ENCODE measurements around the gene PWWP2B.

PWWP2B gene

DNA sequence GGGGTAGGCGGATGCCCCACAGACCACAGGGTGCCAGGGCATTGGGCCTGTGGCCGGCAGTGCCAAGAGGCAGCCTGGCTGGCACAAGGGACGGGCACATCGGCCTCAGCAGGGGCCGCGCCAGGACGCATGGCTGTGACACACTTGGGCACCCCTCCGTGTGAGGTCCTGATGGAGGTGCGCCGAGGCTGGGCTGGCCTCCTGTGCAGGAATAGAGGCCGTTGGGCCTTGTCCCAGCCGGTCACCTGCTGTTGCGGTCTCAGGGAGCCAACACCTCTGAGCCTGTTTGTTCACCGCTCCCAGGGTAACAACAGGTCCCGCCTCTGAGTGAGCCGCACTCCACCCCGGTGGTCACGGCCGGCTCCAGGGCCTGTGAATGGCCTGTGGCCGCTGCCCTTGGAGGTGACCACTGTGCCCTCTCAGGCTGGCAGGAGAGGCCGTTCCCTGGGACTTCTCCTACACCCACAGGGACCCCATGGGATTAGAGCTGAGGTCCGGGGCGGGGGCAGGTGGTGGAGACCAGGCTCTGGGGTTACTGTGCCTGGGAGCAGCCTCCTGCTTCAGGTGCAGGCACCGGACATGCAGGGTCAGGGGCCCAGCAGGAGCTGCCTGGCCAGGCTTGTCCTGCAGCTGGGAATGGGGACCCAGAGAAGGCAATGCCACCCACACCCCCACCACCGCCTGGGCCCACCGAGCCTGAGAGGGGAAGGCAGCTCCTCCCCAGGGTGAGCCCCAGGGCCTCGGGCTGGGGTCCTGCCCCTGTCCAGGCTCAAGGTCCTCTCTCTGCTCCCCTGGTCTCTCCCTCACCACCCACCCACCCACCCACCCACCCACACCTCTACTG is 12.0 kb downstream of the PWWP2B start:
- DNase-seq: no peak

DNA sequence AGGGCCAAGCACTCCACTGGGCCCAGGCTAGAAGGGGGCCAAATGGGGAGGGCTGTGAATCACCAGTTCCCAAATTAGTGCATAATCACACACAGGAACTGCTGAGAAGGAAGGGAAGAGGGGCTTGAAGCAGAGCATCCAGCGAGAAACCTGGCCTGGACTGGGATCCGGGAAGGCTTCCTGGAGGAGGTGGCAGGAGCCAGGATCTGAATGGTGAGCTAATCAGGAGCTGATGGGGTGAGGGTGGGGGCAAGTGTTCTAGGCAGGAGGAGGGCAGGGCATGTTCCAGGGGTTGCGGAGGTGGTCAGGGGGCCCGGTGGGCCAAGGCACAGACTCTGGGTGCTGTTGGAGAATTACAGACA is 12.6 kb downstream of the PWWP2B start:
- DNase-seq: no peak

DNA sequence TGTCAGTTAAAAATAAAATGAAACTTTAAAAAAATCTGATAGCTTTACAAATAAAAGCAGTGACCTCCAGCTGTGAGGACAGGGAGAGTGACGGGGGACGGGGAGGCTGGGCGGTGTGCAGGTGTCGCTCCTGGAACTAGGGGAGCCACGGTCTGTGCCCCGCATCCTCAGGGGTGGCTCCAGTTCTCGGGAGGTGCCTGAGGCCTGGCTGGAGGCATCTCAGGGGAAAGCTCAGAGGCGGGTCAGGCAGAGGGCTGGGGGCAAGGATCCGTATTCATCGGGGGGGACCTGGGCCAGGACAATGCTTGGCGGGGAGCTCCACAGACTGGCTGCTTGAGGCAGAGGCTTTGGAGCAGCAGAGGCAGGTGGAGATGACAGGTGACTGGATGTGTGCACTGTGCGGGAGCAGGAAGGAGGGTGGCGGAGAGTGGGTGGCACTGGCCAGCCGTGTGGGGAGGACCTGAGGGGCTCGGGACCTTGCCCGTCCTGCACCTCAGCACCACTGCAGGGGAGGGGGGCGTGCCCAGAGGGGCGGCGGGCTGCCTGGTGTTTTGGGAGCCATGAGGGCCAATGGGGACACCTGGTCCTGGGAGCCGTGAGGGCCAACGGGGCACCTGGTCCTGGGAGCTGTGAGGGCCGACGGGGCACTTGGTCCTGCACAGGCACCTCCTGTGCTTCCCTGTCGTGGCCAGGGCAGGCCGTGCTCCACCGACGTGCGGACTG is 13.2 kb downstream of the PWWP2B start:
- no peak for DNase-seq

DNA sequence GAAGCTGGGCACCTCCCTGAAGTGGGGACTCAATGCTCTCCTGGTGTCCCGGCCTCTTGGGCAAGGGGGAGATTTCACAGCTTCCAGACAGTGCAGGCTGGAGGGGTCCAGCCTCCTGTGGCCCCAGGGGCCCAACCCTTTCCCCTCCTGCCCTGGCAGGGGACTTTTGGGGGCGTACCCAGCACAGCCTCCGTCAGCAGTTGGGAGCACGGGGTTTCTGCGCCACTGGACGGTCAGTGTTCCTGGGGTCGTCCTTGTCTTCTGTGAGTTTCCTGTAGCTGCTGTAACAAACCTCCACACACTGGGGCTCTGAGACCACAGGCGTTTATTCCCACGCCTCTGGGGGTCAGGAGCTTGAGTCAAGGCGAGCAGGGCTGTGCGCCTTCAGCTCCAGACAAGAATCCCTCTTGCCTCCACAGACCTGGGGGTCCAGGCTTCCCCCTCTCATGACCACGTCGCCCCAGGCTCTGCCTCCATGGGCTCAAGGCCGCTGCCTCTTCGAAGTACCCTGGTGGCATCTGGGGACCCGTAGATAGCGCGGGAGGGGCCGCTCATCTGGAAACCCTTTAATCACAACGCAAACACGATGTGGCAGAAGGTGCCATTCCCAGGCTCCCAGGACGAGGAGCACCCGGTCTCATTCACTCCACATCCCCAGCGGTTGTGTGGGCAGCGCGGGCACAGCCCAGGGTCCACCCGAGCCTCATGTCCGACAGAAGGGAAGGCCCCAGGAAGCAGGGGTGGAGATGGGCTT is 14.0 kb downstream of the PWWP2B start:
- DNase-seq: no peak

DNA sequence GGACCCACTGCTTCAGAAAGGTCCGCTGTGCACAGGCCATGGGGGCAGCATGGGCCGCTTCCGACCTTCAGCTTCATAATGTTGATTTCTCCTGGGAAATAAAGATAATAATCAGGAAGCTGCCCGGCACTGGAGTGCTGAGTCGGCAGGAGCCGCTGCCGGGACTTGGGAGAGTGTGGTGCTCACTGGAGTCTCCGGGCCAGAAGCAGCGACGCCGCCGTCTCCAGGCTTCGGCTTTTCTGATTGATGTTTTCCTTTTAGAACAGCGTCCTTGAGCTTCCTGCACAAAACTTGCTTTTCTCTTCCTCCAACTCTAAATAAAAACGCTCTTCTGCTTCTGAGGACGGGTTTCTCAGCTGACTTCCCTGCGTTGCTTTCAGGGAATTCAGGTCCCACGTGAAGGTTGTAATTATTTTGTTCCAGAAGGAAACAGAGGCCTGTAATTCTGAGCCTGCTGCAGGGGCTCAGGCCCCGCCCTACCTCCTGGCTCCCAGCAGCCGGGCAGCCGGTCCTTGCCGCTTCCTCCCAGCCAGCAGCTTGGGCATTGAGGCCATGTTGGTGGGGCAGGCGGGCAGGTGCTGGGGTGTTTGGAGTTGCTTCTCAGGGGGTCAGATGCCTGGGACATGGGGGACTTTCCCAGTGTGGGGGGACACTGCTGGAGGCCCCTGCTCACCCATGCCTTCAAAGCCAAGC is 14.7 kb downstream of the PWWP2B start:
- DNase-seq: no peak

DNA sequence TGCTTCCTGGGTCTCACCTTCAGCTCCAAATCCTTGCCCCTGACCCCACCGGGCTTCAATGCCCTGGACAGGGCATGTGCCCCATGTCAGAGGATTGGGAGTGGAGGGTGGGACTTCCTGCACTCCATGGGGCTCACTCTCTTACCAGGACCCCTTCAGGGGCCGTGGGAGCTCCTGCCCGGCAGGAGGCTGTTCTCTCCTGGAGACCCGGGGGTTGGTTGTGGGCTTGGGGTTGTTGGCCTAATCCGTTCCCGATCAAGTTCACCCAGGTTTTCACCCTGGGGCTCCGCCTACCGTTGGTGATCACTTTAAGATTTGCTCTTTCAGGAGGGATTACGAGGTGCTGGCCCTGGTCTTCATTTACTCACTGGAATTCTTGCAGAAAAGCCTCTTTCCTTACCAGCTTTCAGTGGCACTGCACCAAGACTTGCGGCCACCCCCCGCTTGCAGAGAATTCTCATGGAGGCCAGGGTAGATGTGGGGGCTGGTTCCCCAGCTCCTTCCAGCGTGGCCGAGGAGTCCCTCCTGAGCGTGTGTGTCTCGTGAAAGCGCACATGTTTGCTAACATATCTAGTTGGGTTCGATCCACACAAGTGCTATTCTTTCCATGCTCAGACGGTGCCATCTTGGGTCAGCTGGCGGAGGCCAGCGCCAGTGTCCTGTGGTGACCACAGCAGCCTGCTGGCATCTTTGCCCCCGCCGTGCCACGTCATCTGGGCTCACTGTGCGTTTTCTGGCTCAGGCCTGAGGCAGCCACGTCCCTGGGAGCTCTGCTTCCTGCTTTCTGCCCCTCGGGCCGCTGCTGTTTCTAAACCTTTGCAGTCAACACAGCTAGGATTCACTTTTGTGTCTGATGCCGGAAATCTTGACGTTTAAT is 15.6 kb downstream of the PWWP2B start:
- DNase-seq: no peak

DNA sequence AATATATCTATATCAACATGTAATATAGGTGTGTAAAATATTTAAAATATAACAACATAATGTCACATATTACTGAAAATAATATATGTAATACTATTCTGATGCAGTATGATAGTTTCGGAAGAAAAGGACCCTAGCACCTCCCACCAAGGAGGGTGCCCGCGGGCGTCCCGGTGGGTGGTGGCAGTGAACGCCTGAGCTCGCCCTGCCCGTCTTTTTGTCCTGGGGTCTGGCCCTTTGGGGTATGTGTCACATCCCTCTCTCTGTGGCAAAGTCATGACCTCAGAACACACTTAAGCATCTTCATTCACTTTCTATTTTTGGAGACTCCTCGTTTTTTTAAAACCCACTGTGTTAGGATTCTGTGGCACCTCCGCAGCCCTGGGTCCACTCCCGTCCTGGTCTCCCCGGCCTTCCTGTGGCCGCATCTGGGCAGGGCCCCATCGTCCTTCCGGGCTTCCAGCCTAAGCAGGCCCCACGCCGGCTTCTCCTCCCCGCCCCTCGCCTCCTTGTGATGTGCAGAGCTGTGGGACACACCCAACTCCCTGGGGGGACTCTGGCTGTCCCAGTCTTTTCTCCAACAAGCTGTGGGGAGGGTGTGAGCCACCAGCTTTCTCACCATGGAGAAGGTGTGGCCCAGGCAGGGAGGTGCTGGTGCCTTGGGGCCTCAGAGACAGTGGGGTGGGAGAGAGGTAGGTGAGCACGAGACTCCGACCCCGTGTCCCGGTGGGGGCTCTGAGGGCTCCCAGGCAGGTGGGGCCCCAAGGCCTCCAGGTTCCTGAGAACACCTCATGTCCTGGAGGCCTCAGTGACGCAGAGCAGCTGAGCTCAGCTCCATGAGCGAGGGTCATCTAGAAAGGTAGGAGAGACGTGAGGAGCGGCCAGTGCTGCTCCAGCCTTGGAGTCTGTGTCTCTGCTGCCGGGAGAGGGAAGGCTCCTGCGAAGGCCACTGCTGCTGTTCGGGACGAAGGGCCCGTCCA is 16.5 kb downstream of the PWWP2B start:
- DNase-seq: no peak

DNA sequence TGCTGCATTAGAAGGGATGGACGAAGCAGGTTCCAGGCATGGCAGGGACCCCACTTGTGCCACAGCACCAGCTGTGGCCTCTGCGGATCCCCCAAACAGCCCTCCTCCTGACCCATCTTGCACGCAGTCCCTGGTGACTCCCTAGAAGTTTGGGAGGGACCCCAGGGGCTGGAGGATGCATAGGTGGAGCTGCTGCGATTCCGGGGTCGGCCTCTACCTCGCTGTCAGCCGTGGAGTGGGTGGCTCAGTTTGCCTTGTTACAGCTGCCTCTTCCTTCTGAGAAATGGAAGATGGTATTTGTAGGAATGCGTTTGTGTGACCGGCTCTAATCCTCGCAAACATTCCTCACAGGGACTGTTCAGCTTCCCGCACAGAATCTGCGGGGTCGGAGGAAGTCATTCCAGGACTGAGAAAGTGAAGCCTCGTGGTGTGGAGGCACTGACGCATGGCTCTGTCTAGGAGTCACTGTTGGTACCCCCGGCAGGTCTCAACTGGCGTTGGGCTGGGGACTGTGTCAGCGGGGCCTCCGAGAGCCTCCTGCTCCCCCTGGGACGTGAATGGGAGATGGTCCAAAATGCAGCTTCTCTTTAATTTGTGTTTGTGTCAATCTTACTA is 17.5 kb downstream of the PWWP2B start:
- no peak for DNase-seq

DNA sequence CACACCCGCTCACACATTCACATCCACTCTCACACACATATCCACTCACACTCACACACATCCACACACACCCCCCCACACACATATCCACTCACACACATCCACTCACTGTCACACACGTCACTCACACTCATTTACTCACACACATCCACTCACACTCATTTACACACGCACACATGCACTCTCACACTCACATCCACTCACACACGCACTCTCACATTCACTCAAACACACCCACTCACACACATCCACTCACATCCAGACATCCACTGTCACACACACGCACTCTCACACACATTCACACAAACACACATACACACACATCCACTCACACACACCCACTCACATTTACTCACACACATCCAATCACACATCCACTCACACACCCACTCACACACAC is 18.3 kb downstream of the PWWP2B start:
- DNase-seq: no peak

DNA sequence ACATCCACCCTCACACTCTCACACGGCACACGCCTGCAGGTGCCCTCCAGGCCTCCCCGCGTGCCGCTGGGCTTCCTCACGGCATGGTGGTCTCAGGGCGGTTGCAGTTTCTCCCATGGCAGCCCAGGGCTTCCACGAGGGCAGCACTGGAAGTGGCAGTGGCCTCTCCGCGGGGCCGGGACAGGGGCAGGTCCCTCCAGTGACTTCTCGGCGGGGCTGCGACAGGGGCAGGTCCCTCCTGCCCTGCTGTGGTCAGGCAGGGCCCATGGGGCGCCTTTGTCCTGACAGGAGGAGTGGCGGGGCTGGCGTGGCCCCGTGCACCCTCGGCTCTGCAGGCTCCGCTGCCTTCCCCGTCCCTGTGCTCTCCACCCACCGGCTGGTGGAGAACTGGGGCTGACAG is 19.0 kb downstream of the PWWP2B start:
- no peak for DNase-seq

DNA sequence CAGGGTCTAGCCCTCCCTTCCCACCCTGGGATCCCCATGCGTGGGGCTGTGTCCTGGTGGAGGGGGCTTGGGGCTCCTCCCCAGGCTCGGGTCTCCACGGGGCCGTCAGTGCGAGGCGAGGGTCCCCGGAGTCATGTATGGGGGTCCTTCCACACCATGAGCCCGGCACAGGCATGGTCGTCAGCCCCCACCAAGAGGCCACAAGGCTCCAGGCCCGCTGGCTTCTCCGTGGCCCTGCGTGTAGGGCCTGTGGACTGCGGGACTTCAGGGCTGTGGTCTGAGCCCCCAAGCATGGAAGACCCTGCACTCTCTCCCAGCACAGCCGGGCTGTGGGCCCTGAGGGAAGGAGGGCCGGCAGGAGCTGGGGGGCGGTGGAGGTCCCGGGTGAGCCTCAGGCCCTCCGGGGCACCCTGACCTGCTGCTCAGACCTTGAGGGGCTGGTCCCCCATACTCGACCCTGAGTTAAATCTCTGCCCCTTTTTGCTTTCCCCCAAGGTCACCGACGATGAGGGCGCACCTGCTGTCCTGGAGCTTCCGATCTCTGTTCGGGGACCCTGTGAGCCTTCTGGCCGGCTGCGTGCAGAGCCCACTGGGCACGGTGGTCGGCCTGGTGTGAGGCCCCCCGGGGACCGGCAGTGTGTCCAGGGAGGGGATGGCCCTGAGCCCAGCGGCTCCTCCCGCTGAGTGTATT is 19.7 kb downstream of the PWWP2B start:
- DNase-seq: no peak

DNA sequence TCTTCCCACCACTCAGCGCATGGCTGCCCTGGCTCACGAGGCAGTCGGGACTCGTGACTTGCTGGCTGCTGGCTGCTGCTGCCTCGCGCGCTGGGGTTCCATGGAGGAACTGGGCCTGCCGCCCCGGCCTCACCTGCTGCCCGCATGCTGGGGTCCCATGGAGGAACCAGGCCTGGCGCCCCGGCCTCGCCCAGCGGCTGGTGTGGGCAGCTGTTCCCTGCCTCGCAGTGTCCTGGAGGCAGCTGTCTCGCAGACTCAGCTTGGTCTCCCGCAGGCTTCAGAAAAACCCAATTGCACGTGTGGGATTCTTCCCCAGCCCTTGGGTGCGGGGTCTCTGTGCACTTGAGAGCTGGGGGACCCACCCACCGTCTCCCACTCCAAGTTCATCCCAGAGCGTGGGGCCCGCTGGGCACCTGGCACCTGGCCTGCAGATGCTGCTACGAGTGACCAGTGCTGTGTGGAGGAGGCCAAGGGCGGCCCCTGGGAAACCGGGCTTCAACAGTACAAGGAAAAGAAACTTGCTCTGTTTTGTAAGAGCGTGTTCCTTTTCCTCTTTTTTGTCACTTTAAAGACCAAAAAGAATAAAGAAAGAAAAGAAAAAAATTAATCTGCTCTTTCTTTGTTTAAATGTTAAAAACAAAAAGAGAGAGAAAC is 20.4 kb downstream of the PWWP2B start:
- no peak for DNase-seq

DNA sequence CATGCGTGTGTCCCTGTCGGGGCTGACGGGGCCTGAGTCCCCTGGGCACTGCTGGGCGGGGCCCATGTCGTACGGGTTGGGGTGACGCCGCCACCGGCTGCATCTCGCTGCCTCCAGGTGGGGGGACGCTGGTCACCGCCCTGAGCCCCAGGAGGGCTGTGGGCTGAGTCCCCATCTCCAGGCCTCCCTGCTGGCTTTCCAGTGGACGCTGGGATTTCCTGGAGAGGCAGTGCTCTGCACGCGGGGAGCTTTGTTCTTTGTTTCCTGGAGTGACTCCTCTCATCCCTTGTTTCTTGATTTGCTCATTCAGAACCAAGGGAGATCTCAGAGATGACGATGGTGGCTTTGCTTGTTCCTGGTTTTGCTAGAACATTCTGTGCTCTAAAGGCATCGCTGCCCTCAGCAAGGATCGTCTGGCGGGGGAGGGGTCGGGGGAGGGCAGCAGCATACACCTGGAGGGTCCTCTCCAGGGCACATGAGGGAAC is 21.0 kb downstream of the PWWP2B start:
- DNase-seq: no peak

DNA sequence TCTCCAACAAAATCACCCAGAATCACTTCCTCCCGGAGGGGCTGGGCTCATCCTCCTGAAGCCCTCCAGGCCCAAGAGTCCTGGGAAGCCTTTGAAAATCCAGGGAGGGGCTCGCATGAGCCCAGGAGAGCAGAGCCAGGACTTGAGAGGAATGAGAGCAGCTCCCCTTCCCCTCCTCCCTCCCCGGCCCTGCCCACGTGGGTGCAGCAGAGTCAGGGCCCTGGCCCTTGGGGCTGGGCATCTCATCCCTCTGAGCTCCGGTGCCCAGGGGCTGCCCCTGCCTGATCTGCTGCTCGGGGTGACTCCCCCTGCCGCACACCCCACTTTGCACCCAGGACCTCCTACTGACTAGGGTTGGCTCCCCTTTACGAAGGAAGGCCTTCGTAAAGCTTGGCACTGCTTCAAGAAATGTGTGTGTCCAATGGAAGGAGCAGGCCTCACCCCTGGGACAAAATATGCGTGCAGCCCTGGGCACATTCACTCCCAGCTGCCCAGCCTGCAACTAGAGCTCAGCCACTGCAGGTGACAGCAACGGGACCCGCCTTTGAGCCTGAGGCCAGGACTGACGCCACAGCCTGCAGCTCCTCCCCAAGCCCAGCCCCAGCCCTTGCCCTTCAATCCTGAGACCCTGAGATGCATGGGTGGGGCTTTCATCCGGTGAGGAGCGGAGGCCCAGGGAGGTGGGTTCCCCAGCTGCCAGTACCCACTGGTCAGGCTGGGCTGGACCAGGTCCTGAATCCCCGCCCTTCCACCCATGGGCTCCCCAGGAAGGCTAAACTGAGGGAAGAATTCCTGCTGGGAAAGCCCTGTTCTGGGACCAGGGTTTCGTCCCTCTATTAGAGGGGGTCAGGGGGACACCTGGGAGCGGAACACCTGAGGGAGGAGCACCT is 21.8 kb downstream of the PWWP2B start:
- DNase-seq: no peak

DNA sequence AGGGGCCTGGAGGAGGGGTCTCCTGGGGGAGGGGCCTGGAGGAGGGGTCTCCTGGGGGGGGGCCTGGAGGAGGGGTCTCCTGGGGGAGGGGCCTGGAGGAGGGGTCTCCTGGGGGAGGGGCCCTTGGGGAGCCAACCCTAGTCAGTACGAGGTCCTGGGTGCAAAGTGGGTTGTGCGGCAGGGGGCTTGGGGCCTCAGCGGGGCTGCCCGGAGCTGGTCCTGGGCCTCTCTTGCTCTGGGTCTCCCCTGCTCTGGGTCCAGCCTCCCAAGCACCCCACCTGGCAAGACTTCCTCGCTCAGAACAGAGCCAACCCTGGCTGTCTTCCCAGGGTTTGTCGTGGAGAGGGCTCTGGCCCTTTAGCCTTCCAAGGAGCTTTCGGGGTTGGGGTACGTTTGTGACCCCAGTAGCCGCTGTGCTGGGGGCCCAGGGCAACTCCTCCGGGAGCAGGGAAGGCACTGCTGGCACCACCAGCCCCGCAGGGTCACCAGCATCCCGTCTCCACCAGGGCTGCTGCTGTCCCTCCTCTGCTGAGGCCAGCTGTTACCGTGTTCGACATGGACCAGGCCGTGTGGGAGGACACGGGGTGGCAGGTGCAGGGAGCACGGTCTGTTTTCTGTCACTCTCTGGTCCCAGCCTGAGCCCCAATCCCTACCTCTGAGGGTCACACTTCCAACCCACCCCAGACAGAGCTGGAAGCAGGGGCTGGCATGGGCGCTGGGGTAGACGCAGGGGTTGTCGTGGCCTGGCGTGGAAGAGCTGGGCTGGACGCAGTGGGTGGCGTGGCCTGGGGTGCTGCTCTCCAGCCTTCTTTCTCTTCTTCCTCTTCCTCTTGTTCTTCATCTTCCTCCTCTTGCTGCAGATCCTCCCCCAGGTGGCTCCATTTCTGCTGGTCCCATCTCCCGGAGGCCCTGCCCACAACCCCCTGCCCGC is 22.8 kb downstream of the PWWP2B start:
- DNase-seq: no peak

DNA sequence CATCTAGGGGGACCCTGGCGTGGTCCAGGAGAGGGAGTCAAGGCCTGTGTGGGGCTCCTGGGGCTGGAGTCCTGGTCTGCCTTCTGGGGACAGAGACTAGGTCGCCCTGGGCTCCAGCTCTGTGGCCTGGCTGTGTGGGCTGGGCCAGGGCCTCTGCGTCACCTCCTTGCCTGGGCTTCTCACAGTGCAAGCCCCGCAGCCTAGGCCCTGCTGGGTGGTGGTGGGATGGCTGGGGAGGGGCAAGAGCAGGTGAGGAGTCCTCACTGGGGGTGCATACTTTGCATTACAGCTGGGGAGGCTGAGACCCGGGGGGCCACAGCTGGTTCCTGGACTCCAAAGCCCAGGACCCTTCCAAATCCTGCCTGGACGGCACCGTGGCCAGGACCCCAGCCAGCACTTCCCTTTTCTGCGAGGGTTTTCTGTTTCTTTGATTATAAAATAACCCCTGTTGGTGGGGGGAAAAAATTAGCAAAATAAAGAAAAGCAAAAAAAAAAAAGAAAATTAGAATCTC is 23.5 kb downstream of the PWWP2B start:
- DNase-seq: no peak
